ENCODE results near the gene RALGPS1. TPM values are rescaled to one million over a fixed set of nuclear protein-coding genes. Genes with fewer than 3 reads are reported as not detected.

Gene RALGPS1
- polyA plus RNA-seq, 1 of the 3 experiments (the other 2 are of a cell fraction), result 3.9 TPM

- no peaks in the 10 kb centered on the region for H3K9me3 ChIP-seq
- peaks cover 2% of the 10 kb centered on the region for H3F3A ChIP-seq (replicated peaks; ENCODE audit: insufficient read depth)
- H3K36me3 ChIP-seq (replicated peaks in 1 of 2; ENCODE audit: control insufficient read depth in 1 of 2, insufficient read depth in 2 of 2, low read length in 1 of 2), result no peaks in the 10 kb centered on the region
- H3K9me2 ChIP-seq, result no peaks in the 10 kb centered on the region
- no peak overlapping the region for H3K4me2 ChIP-seq
- ChIA-PET CTCF (interaction anchor here (1.5 kb wide), 1 partner anchor 129 kb away, joined by 4 read pairs; no protein-coding TSS in a partner anchor), POLR2A (no interaction called here)
- WGBS (ENCODE audit: low lambda C conversion rate), result 95% methylated on average over 7 of the region's 10 CpGs
- no peak for TF ChIP-seq JUND (IDR thresholded peaks at IDR 0.05)
- TF ChIP-seq NRF1 (IDR thresholded peaks at IDR 0.05; ENCODE audit: low read depth, low read length), result no peak
- TF ChIP-seq RFX5 (IDR thresholded peaks at IDR 0.05; ENCODE audit: low read length), result no peak
- TF ChIP-seq, protein P1, sequence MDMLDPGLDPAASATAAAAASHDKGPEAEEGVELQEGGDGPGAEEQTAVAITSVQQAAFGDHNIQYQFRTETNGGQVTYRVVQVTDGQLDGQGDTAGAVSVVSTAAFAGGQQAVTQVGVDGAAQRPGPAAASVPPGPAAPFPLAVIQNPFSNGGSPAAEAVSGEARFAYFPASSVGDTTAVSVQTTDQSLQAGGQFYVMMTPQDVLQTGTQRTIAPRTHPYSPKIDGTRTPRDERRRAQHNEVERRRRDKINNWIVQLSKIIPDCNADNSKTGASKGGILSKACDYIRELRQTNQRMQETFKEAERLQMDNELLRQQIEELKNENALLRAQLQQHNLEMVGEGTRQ (IDR thresholded peaks at IDR 0.05; ENCODE audit: borderline replicate concordance, low read depth, low read length), result no peak
- no peak for TF ChIP-seq SIN3A (IDR thresholded peaks at IDR 0.05; ENCODE audit: borderline replicate concordance, low read depth, low read length)
- no peak for TF ChIP-seq RXRA (IDR thresholded peaks at IDR 0.05; ENCODE audit: borderline replicate concordance, low read depth)
- no peak for TF ChIP-seq YY1 (IDR thresholded peaks at IDR 0.05; ENCODE audit: low read depth)
- TF ChIP-seq, protein P2, sequence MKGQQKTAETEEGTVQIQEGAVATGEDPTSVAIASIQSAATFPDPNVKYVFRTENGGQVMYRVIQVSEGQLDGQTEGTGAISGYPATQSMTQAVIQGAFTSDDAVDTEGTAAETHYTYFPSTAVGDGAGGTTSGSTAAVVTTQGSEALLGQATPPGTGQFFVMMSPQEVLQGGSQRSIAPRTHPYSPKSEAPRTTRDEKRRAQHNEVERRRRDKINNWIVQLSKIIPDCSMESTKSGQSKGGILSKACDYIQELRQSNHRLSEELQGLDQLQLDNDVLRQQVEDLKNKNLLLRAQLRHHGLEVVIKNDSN (IDR thresholded peaks at IDR 0.05; ENCODE audit: borderline replicate concordance, low read depth), result no peak
- TF ChIP-seq FOXM1 (IDR thresholded peaks at IDR 0.05; ENCODE audit: low read depth), result no peak
- no peak for TF ChIP-seq SMC3 (IDR thresholded peaks at IDR 0.05; ENCODE audit: low read depth, low read length)
- no peak for TF ChIP-seq REST (IDR thresholded peaks at IDR 0.05; ENCODE audit: low read depth, low read length)
- no peak for TF ChIP-seq CTCF (IDR thresholded peaks at IDR 0.05)
- no peak for TF ChIP-seq RAD21 (IDR thresholded peaks at IDR 0.05; ENCODE audit: low read length)
- no peak overlapping the region for H3K9ac ChIP-seq
- no peaks in the 10 kb centered on the region for H3K27me3 ChIP-seq (ENCODE audit: insufficient read depth)
- H3K27ac ChIP-seq (ENCODE audit: low read depth in 2 of 2, low read length in 1 of 2), result no peak overlapping the region
- DNase-seq, result no peak
- H4K20me1 ChIP-seq (ENCODE audit: insufficient read depth), result no peaks in the 10 kb centered on the region
- no peaks in the 10 kb centered on the region for H3K79me2 ChIP-seq (ENCODE audit: insufficient read depth)
- peaks cover 0 to 7% of the 10 kb centered on the region in 2 experiments; a peak in 1 of 4 replicates for H3K4me1 ChIP-seq (ENCODE audit: control insufficient read depth in 1 of 2, insufficient read depth in 2 of 2, low read depth in 1 of 2, low read length in 1 of 2)
- H3K4me3 ChIP-seq (ENCODE audit: low read depth in 2 of 2, low read length in 1 of 2), result no peak overlapping the region
- H2AFZ ChIP-seq (ENCODE audit: low read depth), result no peak overlapping the region
These were observed 304.2 kb downstream of the RALGPS1 start for GRCh38 chr9:127218818-127219217.
